IMR-90 (cell line): Measurements from ENCODE around the gene CCDC185. TPM values are rescaled to one million over a fixed set of nuclear protein-coding genes. Genes with fewer than 3 reads are reported as not detected.

Source experiments
- ATAC-seq: fragments of 200-7000 bp; cut with Tn5 transposase; 2 replicates; pipeline ENCODE4 v1.9.1; 2020; ENCODE audit warnings: low read depth, mild to moderate bottlenecking, moderate library complexity
- BruUV-seq: library from RNA; stranded (reverse); fragments of 400-500 nt; replicated peaks from 2 replicates; lab custom pipeline; 2021; lab: Mats Ljungman, UMichigan
- CTCF ChIA-PET: fragments of 300-600 bp; formaldehyde crosslinking; extraction: SDS; loops from one replicate; lab custom pipeline; 2021; ENCODE audit warnings: antibody characterized with exemption; lab: Yijun Ruan, JAX
- POLR2A ChIA-PET: fragments of 300-600 bp; sonication (Branson Sonifier 250); formaldehyde crosslinking; loops from one replicate; lab custom pipeline; 2022; ENCODE audit warnings: antibody characterized with exemption; ENCODE audit not compliant: unreplicated experiment; lab: Charles Lee
- DNase-seq: peaks from one replicate; pipeline ENCODE4 v3.0.0; 2013
- H2AFZ ChIP-seq: replicated peaks from 2 replicates; pipeline ENCODE3; 2013; ENCODE audit warnings: low read length, mild to moderate bottlenecking; ENCODE audit not compliant: poor library complexity
- H2AK5ac ChIP-seq: 2 replicates; pipeline ENCODE4 v1.6.1; 2013; ENCODE audit warnings: low read depth, low read length, inconsistent platforms
- H2AK9ac ChIP-seq: replicated peaks from 2 replicates; pipeline ENCODE3; 2013; ENCODE audit warnings: mild to moderate bottlenecking, low read depth, low read length, moderate library complexity; ENCODE audit not compliant: poor library complexity
- H2BK120ac ChIP-seq: 2 replicates; pipeline ENCODE4 v1.6.1; 2013; ENCODE audit warnings: low read depth, low read length, inconsistent platforms
- H2BK15ac ChIP-seq: 3 replicates; pipeline ENCODE4 v1.6.1; 2013; ENCODE audit warnings: low read depth, low read length, inconsistent platforms
- H2BK20ac ChIP-seq: 2 replicates; pipeline ENCODE4 v1.6.1; 2013; ENCODE audit warnings: low read depth, mild to moderate bottlenecking, inconsistent platforms, low read length, moderate library complexity
- H2BK5ac ChIP-seq: 2 replicates; pipeline ENCODE4 v1.6.1; 2013; ENCODE audit warnings: mild to moderate bottlenecking, low read depth, low read length, inconsistent platforms; ENCODE audit not compliant: poor library complexity, severe bottlenecking
- H3K14ac ChIP-seq: replicated peaks from 2 replicates; pipeline ENCODE4 v1.6.1; 2013; ENCODE audit warnings: low read depth, low read length, inconsistent platforms
- H3K18ac ChIP-seq: 2 replicates; pipeline ENCODE4 v1.6.1; 2013; ENCODE audit warnings: low read depth, low read length, control low read depth
- H3K23ac ChIP-seq: 2 replicates; pipeline ENCODE4 v1.6.1; 2013; ENCODE audit warnings: low read depth, low read length, inconsistent platforms
- H3K27ac ChIP-seq: 2 replicates; pipeline ENCODE4 v1.5.1; 2013; ENCODE audit warnings: mild to moderate bottlenecking, control low read depth, low read length; ENCODE audit not compliant: insufficient read depth
- H3K27me3 ChIP-seq: 2 replicates; pipeline ENCODE4 v1.6.1; 2013; ENCODE audit warnings: low read length; ENCODE audit not compliant: control insufficient read depth, insufficient read depth
- H3K36me3 ChIP-seq: 2 replicates; pipeline ENCODE4 v1.6.1; 2013; ENCODE audit warnings: low read length, mixed read lengths; ENCODE audit not compliant: control insufficient read depth, insufficient read depth
- H3K4ac ChIP-seq: 2 replicates; pipeline ENCODE4 v1.6.1; 2013; ENCODE audit warnings: low read depth, low read length, inconsistent platforms
- H3K4me1 ChIP-seq: 2 replicates; pipeline ENCODE4 v1.6.1; 2013; ENCODE audit warnings: low read length, mixed read lengths; ENCODE audit not compliant: control insufficient read depth, insufficient read depth
- H3K4me2 ChIP-seq: 2 replicates; pipeline ENCODE4 v1.6.1; 2013; ENCODE audit warnings: low read depth, mild to moderate bottlenecking, control low read depth, low read length, moderate library complexity
- H3K4me3 ChIP-seq: 2 replicates; pipeline ENCODE4 v1.5.1; 2013; ENCODE audit warnings: low read depth, mild to moderate bottlenecking, control low read depth, low read length, moderate library complexity; ENCODE audit not compliant: insufficient read depth
- H3K56ac ChIP-seq: 2 replicates; pipeline ENCODE4 v1.6.1; 2013; ENCODE audit warnings: low read length, inconsistent platforms; ENCODE audit not compliant: insufficient read depth; ENCODE audit errors: extremely low read depth
- H3K79me1 ChIP-seq, 2 experiments: 2 replicates each; pipeline ENCODE4 v1.6.1; 2013; ENCODE audit warnings: low read length in 2 of 2, inconsistent platforms in 1 of 2, low read depth in 1 of 2
- H3K9ac ChIP-seq: 2 replicates; pipeline ENCODE4 v1.6.1; 2013; ENCODE audit warnings: low read depth, low read length, control low read depth
- H3K9me1 ChIP-seq: 2 replicates; pipeline ENCODE4 v1.6.1; 2013; ENCODE audit warnings: low read length, inconsistent platforms; ENCODE audit not compliant: insufficient read depth
- H3K9me3 ChIP-seq: 2 replicates; pipeline ENCODE4 v1.6.1; 2013; ENCODE audit warnings: low read length; ENCODE audit not compliant: control insufficient read depth, insufficient read depth
- H4K20me1 ChIP-seq: 2 replicates; pipeline ENCODE4 v1.6.1; 2013; ENCODE audit warnings: low read length, inconsistent platforms; ENCODE audit not compliant: insufficient read depth
- H4K5ac ChIP-seq: 2 replicates; pipeline ENCODE4 v1.6.1; 2013; ENCODE audit warnings: mild to moderate bottlenecking, low read depth, low read length, control low read depth
- H4K8ac ChIP-seq, 2 experiments: 2 replicates each; pipeline ENCODE4 v1.6.1; 2013; ENCODE audit warnings: low read depth in 2 of 2, low read length in 2 of 2, control low read depth in 1 of 2, inconsistent platforms in 1 of 2
- H4K91ac ChIP-seq: 2 replicates; pipeline ENCODE4 v1.6.1; 2013; ENCODE audit warnings: low read depth, low read length, inconsistent platforms; ENCODE audit not compliant: insufficient read depth
- BHLHE40 ChIP-seq: fragments of 150-350 bp; IDR thresholded peaks from 2 replicates; pipeline ENCODE4 v1.6.1; 2016; ENCODE audit warnings: mild to moderate bottlenecking, low read depth, low read length
- CEBPB ChIP-seq: IDR thresholded peaks from 2 replicates; pipeline ENCODE4 v1.6.1; 2012; ENCODE audit warnings: low read depth, low read length, improper control_type of control experiment
- CHD1 ChIP-seq: IDR thresholded peaks from 2 replicates; pipeline ENCODE4 v1.6.1; 2012; ENCODE audit warnings: low read depth, low read length, improper control_type of control experiment
- ELK1 ChIP-seq: fragments of 150-350 bp; IDR thresholded peaks from 2 replicates; pipeline ENCODE4 v1.6.1; 2016; ENCODE audit warnings: low read depth, mild to moderate bottlenecking, low read length, moderate library complexity, borderline replicate concordance
- FOS ChIP-seq: fragments of 150-350 bp; IDR thresholded peaks from 2 replicates; pipeline ENCODE4 v1.6.1; 2016; ENCODE audit warnings: low read depth, low read length
- MAFK ChIP-seq: IDR thresholded peaks from 2 replicates; pipeline ENCODE4 v1.6.1; 2012; ENCODE audit warnings: low read depth, low read length, improper control_type of control experiment
- MAZ ChIP-seq: IDR thresholded peaks from 2 replicates; pipeline ENCODE4 v1.6.1; 2012; ENCODE audit warnings: low read depth, mild to moderate bottlenecking, low read length, improper control_type of control experiment, moderate library complexity, borderline replicate concordance
- MXI1 ChIP-seq: IDR thresholded peaks from 2 replicates; pipeline ENCODE4 v1.6.1; 2012; ENCODE audit warnings: low read depth, mild to moderate bottlenecking, low read length, moderate library complexity, borderline replicate concordance
- NFE2L2 ChIP-seq: fragments of 150-350 bp; IDR thresholded peaks from 2 replicates; pipeline ENCODE4 v1.6.1; 2016; ENCODE audit warnings: low read depth, mild to moderate bottlenecking, low read length
- POLR2A ChIP-seq: IDR thresholded peaks from 2 replicates; pipeline ENCODE4 v1.6.1; 2012; ENCODE audit warnings: mild to moderate bottlenecking, low read depth, low read length
- RAD21 ChIP-seq: IDR thresholded peaks from 2 replicates; pipeline ENCODE4 v1.6.1; 2012; ENCODE audit warnings: low read length, improper control_type of control experiment
- RCOR1 ChIP-seq: IDR thresholded peaks from 2 replicates; pipeline ENCODE4 v1.6.1; 2012; ENCODE audit warnings: mild to moderate bottlenecking, low read length, improper control_type of control experiment; ENCODE audit not compliant: insufficient replicate concordance
- RFX5 ChIP-seq: IDR thresholded peaks from 2 replicates; pipeline ENCODE4 v1.8.0; 2012; ENCODE audit warnings: low read depth, mild to moderate bottlenecking, low read length, moderate library complexity
- SMC3 ChIP-seq: fragments of 150-350 bp; IDR thresholded peaks from 2 replicates; pipeline ENCODE4 v1.6.1; 2016; ENCODE audit warnings: low read depth, mild to moderate bottlenecking, antibody characterized with exemption, low read length, moderate library complexity
- USF2 ChIP-seq: fragments of 150-350 bp; IDR thresholded peaks from 2 replicates; pipeline ENCODE4 v1.6.1; 2017; ENCODE audit warnings: mild to moderate bottlenecking, antibody characterized with exemption, low read length, low read depth
- WGBS, 2 experiments: methylation state at CpG; one replicate each; pipeline versions ENCODE4 v1.1.5 to v1.1.7; 2013; ENCODE audit warnings: missing lambda C conversion rate in 2 of 2; ENCODE audit not compliant: insufficient read length in 1 of 2; ENCODE audit errors: extremely low coverage in 2 of 2; 5-methylcytosine and 5-hydroxymethylcytosine counted together
- dilution Hi-C: fragments of 300-500 bp; cut with HindIII; formaldehyde crosslinking; loops from one replicate; pipeline ENCODE4 v1.14.3; 2018; ENCODE audit warnings: low sequenced_read_pairs; ENCODE audit not compliant: unreplicated experiment
- in situ Hi-C: fragments of 300-500 bp; cut with MboI; formaldehyde crosslinking; loops from 3 replicates; pipeline ENCODE4 v1.14.3; 2019; ENCODE audit warnings: low sequenced_read_pairs, inconsistent platforms, mixed read lengths
- intact Hi-C: fragments of 100-400 bp; cut with micrococcal nuclease; formaldehyde crosslinking; loops from 2 replicates; pipeline ENCODE4 v1.10.0; 2022
- polyA plus RNA-seq, 3 experiments: library from polyadenylated mRNA; depleted of rRNA; stranded (reverse); fragments of >200 nt; gene quantifications; 2 replicates each; pipeline ENCODE4 v1.2.3, GENCODE V29; 2012; ENCODE audit warnings: low replicate concordance in 1 of 3
- total RNA-seq: library from RNA; depleted of rRNA; stranded (reverse); fragments of >200 nt; gene quantifications from 2 replicates; pipeline ENCODE4 v1.2.3, GENCODE V29; 2012
- TF ChIP-seq, protein P1 (sequence below): conservative IDR thresholded peaks from 2 replicates; pipeline ENCODE4 v1.5.1; 2012; ENCODE audit warnings: mild to moderate bottlenecking, low read depth, low read length, improper control_type of control experiment

The CCDC185 gene
- total and polyA plus RNA-seq, 2 of the 4 experiments (the other 2 are of a cell fraction) = not detected

GRCh38 chr1:223421676-223422075, 28.5 kb downstream of the CCDC185 start:
- Histone ChIP-seq H2BK15ac (no peak overlapping the region), H3K4ac (no peak overlapping the region), H3K36me3 (no peaks in the 10 kb centered on the region), H3K9me3 (no peaks in the 10 kb centered on the region), H3K27ac (no peak overlapping the region), H4K5ac (no peak overlapping the region), H3K79me1 (no peaks in the 10 kb centered on the region), H3K4me1 (no peaks in the 10 kb centered on the region), H3K4me3 (no peak overlapping the region), H3K9me1 (no peaks in the 10 kb centered on the region), H2AK5ac (no peak overlapping the region), H2AK9ac (no peak overlapping the region), H3K9ac (no peak overlapping the region), H3K4me2 (no peak overlapping the region), H4K8ac (no peak overlapping the region; a peak in 1 of 4 replicates), H4K20me1 (no peaks in the 10 kb centered on the region), H3K14ac (no peak overlapping the region), H3K56ac (no peak overlapping the region), H2BK120ac (no peak overlapping the region), H3K27me3 (peaks cover 21% of the 10 kb centered on the region), H3K18ac (no peak overlapping the region), H3K23ac (no peak overlapping the region), H2BK20ac (no peak overlapping the region), H2BK5ac (no peak overlapping the region), H4K91ac (no peak overlapping the region), H2AFZ (no peak overlapping the region)
- in situ Hi-C loops = no loop called here
- peak; percentile 44; the same call in 1 of the 2 replicates for ATAC-seq
- no CpG with 5 or more reads among the region's 2 CpGs for WGBS, 2 experiments
- CTCF ChIA-PET = no interaction called here
- TF ChIP-seq RAD21 = no peak
- TF ChIP-seq NFE2L2 = no peak
- TF ChIP-seq BHLHE40 = no peak
- no peak for TF ChIP-seq ELK1
- TF ChIP-seq, protein P1, sequence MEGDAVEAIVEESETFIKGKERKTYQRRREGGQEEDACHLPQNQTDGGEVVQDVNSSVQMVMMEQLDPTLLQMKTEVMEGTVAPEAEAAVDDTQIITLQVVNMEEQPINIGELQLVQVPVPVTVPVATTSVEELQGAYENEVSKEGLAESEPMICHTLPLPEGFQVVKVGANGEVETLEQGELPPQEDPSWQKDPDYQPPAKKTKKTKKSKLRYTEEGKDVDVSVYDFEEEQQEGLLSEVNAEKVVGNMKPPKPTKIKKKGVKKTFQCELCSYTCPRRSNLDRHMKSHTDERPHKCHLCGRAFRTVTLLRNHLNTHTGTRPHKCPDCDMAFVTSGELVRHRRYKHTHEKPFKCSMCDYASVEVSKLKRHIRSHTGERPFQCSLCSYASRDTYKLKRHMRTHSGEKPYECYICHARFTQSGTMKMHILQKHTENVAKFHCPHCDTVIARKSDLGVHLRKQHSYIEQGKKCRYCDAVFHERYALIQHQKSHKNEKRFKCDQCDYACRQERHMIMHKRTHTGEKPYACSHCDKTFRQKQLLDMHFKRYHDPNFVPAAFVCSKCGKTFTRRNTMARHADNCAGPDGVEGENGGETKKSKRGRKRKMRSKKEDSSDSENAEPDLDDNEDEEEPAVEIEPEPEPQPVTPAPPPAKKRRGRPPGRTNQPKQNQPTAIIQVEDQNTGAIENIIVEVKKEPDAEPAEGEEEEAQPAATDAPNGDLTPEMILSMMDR = no peak
- TF ChIP-seq USF2 = no peak
- no peak for TF ChIP-seq FOS
- no peak for TF ChIP-seq RFX5
- no peak for TF ChIP-seq CHD1
- TF ChIP-seq CEBPB = no peak
- no peak for TF ChIP-seq MXI1
- no peak for TF ChIP-seq POLR2A
- no peak for TF ChIP-seq SMC3
- no peak for TF ChIP-seq MAFK
- TF ChIP-seq RCOR1 = no peak
- TF ChIP-seq MAZ = no peak
- dilution Hi-C loops = no loop called here
- no TSS peak for BruUV-seq
- POLR2A ChIA-PET = no interaction called here
- peak; percentile 12 for DNase-seq
- intact Hi-C loops = no loop called here
